Transverse colon (tissue), 3 donors: ENCODE results near the gene ARHGAP31.

Experiments
- POLR2A ChIP-seq: fragments of 450-650 bp; IDR thresholded peaks from one replicate; pipeline ENCODE4 v1.6.1; 2016; ENCODE audit warnings: antibody characterized with exemption, mild to moderate bottlenecking, moderate library complexity
- TF ChIP-seq, protein P1 (sequence below), 5 experiments: fragments of 200-600 bp in 3 of 5; fragments of 450-650 bp in 2 of 5; sonication (generic) in 3 of 5; IDR thresholded peaks; 1 replicate in 2 of 5; 2 replicates in 3 of 5; pipeline ENCODE4 v1.5.1; 2016 to 2017; ENCODE audit warnings: antibody characterized with exemption in 5 of 5, inconsistent platforms in 3 of 5, mild to moderate bottlenecking in 2 of 5, moderate library complexity in 1 of 5

DNA sequence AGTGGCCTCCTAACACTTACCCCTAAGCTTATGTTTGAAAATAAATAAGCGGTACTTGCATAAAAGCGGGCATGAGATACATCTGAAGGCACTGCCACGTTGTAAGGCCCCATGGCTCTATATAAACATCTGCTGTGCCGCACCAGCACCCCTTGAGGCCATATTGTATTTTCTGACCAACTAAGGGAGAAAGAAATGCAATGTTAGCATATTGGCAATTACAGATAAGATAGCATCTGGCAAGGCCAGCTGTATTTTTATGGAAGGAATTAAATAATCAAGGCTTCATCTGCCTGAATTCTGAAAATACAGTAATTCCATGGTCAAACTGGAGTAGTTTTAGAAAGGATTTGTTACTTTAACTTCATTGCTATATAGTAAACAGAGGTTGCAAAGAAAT is 140.5 kb downstream of the ARHGAP31 start:
- TF ChIP-seq, protein P1, sequence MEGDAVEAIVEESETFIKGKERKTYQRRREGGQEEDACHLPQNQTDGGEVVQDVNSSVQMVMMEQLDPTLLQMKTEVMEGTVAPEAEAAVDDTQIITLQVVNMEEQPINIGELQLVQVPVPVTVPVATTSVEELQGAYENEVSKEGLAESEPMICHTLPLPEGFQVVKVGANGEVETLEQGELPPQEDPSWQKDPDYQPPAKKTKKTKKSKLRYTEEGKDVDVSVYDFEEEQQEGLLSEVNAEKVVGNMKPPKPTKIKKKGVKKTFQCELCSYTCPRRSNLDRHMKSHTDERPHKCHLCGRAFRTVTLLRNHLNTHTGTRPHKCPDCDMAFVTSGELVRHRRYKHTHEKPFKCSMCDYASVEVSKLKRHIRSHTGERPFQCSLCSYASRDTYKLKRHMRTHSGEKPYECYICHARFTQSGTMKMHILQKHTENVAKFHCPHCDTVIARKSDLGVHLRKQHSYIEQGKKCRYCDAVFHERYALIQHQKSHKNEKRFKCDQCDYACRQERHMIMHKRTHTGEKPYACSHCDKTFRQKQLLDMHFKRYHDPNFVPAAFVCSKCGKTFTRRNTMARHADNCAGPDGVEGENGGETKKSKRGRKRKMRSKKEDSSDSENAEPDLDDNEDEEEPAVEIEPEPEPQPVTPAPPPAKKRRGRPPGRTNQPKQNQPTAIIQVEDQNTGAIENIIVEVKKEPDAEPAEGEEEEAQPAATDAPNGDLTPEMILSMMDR (IDR thresholded peaks at IDR 0.05) = no peak
- no peak for TF ChIP-seq POLR2A
